Activated T-helper 2 cell treated with anti-CD3 and anti-CD28 coated beads, Interferon-gamma antibody, Interleukin-2, Interleukin-4, amounts not matched to agents 10 μg/mL and 5 μg/mL and 100 μg/mL, durations not matched to agents 14 hours and 24 hours and 36 hours (primary cell): ENCODE results near the gene FOCAD. TPM values are rescaled to one million over a fixed set of nuclear protein-coding genes. Genes with fewer than 3 reads are reported as not detected.

Source experiments
- DNase-seq: peaks from one replicate; pipeline ENCODE4 v3.0.0; 2021; ENCODE audit warnings: low spot score
- H3K27ac Mint-ChIP-seq: one replicate; pipeline ENCODE4 v1.8.0; 2021; ENCODE audit warnings: mixed read lengths
- H3K27me3 Mint-ChIP-seq: one replicate; pipeline ENCODE4 v1.8.0; 2021; ENCODE audit warnings: low read depth, mixed read lengths
- H3K36me3 Mint-ChIP-seq: one replicate; pipeline ENCODE4 v1.8.0; 2021; ENCODE audit warnings: low read depth, mixed read lengths
- H3K4me1 Mint-ChIP-seq: one replicate; pipeline ENCODE4 v1.8.0; 2021; ENCODE audit warnings: low read depth, mixed read lengths
- H3K4me3 Mint-ChIP-seq: one replicate; pipeline ENCODE4 v1.8.0; 2021; ENCODE audit warnings: low read depth, mild to moderate bottlenecking, moderate library complexity, mixed read lengths
- H3K9me3 Mint-ChIP-seq: one replicate; pipeline ENCODE4 v1.8.0; 2021; ENCODE audit warnings: mixed read lengths
- intact Hi-C: fragments of 100-400 bp; cut with micrococcal nuclease; formaldehyde crosslinking; loops from one replicate; pipeline ENCODE4 v1.15.1; 2023
- total RNA-seq: library from RNA; stranded (reverse); gene quantifications from 2 replicates; pipeline ENCODE4 v1.2.3, GENCODE V29; 2022

Gene FOCAD
- total RNA-seq, 1 donor from 2014 or later = 36.0 TPM

GRCh38 chr9:20689833-20690232, 5.8 kb downstream of the FOCAD start:
- Mint-ChIP-seq H3K36me3 (peaks cover 4% of the 10 kb centered on the region), H3K9me3 (no peaks in the 10 kb centered on the region), H3K27me3 (no peaks in the 10 kb centered on the region), H3K4me3 (no peak overlapping the region), H3K27ac (no peak overlapping the region), H3K4me1 (peaks cover 26% of the 10 kb centered on the region)
- no peak for DNase-seq
- intact Hi-C loops = no loop called here

DNA sequence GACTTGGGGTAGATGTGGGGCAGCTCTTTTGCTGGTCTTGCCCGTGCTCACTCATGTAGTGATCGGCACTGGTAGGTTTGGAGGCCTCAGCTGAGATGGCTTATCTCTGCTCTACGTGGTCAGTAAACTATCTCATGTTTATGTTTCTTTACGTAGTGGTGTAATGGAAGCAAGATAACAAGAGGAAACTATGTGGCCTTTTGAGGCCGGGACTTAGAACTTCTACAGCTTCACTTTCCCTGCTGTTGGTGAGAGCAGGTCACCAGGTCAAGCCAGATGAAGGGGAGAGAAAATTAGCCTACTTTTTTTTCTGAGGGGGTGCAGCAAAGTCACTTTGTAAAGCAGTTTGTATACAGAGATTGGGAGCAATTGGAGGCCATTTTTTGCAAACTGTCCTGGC, 8.5 kb downstream of the FOCAD start:
- Mint-ChIP-seq H3K27me3 (no peaks in the 10 kb centered on the region), H3K27ac (no peak overlapping the region), H3K36me3 (peaks cover 7% of the 10 kb centered on the region), H3K4me3 (no peak overlapping the region), H3K9me3 (no peaks in the 10 kb centered on the region), H3K4me1 (peaks cover 16% of the 10 kb centered on the region)
- DNase-seq = no peak
- intact Hi-C loops = no loop called here

DNA sequence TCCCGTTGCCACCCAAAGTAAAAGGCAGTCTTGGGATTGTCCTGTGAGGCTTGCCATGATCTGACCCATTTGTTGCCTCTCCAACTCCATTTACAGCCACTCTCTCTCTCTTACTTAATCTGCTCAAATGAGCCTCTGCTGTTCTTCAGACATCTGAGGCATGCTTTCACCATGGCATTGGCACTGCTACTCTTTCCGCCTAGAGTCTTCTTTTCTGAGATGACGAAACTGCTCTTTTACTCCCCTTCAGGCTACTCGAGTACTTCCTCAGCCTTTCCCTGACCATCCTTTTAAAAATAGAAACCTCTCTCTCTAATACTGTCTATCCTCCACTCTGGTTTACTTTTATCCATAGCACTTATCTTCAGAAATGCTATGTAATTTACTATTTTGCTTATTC, 9.0 kb downstream of the FOCAD start:
- H3K9me3 Mint-ChIP-seq = no peaks in the 10 kb centered on the region
- H3K4me1 Mint-ChIP-seq = peaks cover 16% of the 10 kb centered on the region
- no peak overlapping the region for H3K27ac Mint-ChIP-seq
- no peak overlapping the region for H3K4me3 Mint-ChIP-seq
- no peak for DNase-seq
- intact Hi-C loops = no loop called here
- peaks cover 7% of the 10 kb centered on the region for H3K36me3 Mint-ChIP-seq
- no peaks in the 10 kb centered on the region for H3K27me3 Mint-ChIP-seq

DNA sequence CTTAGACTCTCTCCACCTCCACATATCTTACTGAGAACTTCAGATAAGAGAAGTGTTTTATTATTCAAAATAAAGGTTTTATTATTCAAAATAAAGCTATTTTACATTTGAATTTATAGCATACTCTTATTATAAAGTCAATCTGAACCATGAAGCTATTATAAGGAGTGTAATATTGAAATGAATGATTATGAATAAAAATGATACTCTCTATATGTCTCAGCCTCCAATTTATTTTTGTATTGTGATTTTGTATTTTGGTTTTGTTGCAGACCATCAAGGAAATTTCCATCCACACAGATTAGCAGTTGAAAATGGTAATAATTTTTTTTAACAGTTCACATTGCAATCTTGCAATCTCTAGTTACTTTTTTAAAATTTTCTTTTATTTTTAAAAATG, 10.2 kb downstream of the FOCAD start:
- peaks cover 7% of the 10 kb centered on the region for H3K36me3 Mint-ChIP-seq
- H3K9me3 Mint-ChIP-seq = no peaks in the 10 kb centered on the region
- DNase-seq = no peak
- H3K4me1 Mint-ChIP-seq = peaks cover 20% of the 10 kb centered on the region
- no peak overlapping the region for H3K4me3 Mint-ChIP-seq
- H3K27me3 Mint-ChIP-seq = no peaks in the 10 kb centered on the region
- no peak overlapping the region for H3K27ac Mint-ChIP-seq
- intact Hi-C loops = no loop called here

- Mint-ChIP-seq H3K27me3 (no peaks in the 10 kb centered on the region), H3K4me1 (peaks cover 19% of the 10 kb centered on the region), H3K27ac (no peak overlapping the region), H3K36me3 (peaks cover 7% of the 10 kb centered on the region), H3K4me3 (no peak overlapping the region), H3K9me3 (no peaks in the 10 kb centered on the region)
- DNase-seq = no peak
- intact Hi-C loops = no loop called here
These were observed 13.1 kb downstream of the FOCAD start for GRCh38 chr9:20697021-20697719.

DNA sequence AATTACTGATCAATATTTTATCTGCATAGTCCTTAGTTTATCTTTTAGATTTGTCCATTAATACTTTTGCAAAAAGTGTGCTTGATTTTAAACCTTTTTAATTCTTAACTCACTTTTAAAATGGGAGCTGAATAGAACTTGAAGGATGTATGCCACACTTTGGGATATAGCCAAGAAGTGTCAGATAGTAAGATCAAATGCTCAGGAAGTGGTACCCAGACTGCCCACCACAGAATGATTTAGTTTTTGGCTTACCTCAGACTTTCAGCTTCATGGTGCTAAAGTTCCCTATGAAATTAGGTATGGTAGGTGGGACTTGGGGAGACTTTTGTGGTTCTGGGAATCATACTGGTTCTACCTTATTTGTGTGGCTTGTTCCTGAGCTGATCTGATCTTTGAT, 14.7 kb downstream of the FOCAD start:
- Mint-ChIP-seq H3K27ac (no peak overlapping the region), H3K9me3 (no peaks in the 10 kb centered on the region), H3K4me3 (no peak overlapping the region), H3K36me3 (peaks cover 3% of the 10 kb centered on the region), H3K27me3 (no peaks in the 10 kb centered on the region), H3K4me1 (peaks cover 9% of the 10 kb centered on the region)
- DNase-seq = no peak
- intact Hi-C loops = no loop called here

GRCh38 chr9:20701060-20701459, 17.0 kb downstream of the FOCAD start:
- DNase-seq = no peak

GRCh38 chr9:20702570-20702969, 18.5 kb downstream of the FOCAD start:
- Mint-ChIP-seq H3K27ac (no peak overlapping the region), H3K4me1 (peaks cover 6% of the 10 kb centered on the region), H3K36me3 (no peaks in the 10 kb centered on the region), H3K9me3 (no peaks in the 10 kb centered on the region), H3K4me3 (no peak overlapping the region), H3K27me3 (no peaks in the 10 kb centered on the region)
- DNase-seq = no peak
- intact Hi-C loops = no loop called here

More at GRCh38 chr9:20701060-20701459, 17.0 kb downstream of the FOCAD start:
- Mint-ChIP-seq H3K4me1 (peaks cover 6% of the 10 kb centered on the region), H3K27me3 (no peaks in the 10 kb centered on the region), H3K36me3 (no peaks in the 10 kb centered on the region), H3K27ac (no peak overlapping the region), H3K4me3 (no peak overlapping the region), H3K9me3 (no peaks in the 10 kb centered on the region)
- intact Hi-C loops = no loop called here

- H3K27me3 Mint-ChIP-seq = no peaks in the 10 kb centered on the region
- H3K9me3 Mint-ChIP-seq = no peaks in the 10 kb centered on the region
- H3K36me3 Mint-ChIP-seq = no peaks in the 10 kb centered on the region
- DNase-seq = no peak
- intact Hi-C loops = no loop called here
- no peak overlapping the region for H3K27ac Mint-ChIP-seq
- H3K4me3 Mint-ChIP-seq = no peak overlapping the region
- H3K4me1 Mint-ChIP-seq = peaks cover 6% of the 10 kb centered on the region
These were observed 19.1 kb downstream of the FOCAD start for GRCh38 chr9:20703146-20703545.

GRCh38 chr9:20707708-20708107, 23.6 kb downstream of the FOCAD start:
- DNase-seq = no peak
- Mint-ChIP-seq H3K9me3 (no peaks in the 10 kb centered on the region), H3K27me3 (no peaks in the 10 kb centered on the region), H3K4me1 (no peaks in the 10 kb centered on the region), H3K36me3 (peaks cover 4% of the 10 kb centered on the region), H3K27ac (no peak overlapping the region), H3K4me3 (no peak overlapping the region)
- intact Hi-C loops = no loop called here

DNA sequence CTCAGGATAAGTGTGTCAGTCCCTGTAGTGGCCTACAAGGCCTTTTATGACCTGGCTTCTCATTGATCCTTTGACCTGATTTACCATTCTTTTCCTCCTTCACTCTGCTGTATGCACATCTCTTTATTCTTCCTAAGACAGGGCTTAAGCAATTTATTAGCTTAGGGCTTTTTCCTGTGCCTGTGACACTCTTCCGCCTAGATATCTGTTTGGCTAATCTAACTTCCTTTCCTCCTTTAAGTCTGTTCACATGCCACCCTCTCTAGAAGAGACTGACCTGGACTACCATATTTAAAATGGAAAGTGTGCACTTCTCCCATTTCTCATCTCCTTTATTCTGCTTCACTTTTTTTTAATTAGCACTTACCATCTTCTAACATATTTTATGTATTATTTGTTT, 29.1 kb downstream of the FOCAD start:
- no peaks in the 10 kb centered on the region for H3K27me3 Mint-ChIP-seq
- no peaks in the 10 kb centered on the region for H3K9me3 Mint-ChIP-seq
- peaks cover 10% of the 10 kb centered on the region for H3K36me3 Mint-ChIP-seq

DNA sequence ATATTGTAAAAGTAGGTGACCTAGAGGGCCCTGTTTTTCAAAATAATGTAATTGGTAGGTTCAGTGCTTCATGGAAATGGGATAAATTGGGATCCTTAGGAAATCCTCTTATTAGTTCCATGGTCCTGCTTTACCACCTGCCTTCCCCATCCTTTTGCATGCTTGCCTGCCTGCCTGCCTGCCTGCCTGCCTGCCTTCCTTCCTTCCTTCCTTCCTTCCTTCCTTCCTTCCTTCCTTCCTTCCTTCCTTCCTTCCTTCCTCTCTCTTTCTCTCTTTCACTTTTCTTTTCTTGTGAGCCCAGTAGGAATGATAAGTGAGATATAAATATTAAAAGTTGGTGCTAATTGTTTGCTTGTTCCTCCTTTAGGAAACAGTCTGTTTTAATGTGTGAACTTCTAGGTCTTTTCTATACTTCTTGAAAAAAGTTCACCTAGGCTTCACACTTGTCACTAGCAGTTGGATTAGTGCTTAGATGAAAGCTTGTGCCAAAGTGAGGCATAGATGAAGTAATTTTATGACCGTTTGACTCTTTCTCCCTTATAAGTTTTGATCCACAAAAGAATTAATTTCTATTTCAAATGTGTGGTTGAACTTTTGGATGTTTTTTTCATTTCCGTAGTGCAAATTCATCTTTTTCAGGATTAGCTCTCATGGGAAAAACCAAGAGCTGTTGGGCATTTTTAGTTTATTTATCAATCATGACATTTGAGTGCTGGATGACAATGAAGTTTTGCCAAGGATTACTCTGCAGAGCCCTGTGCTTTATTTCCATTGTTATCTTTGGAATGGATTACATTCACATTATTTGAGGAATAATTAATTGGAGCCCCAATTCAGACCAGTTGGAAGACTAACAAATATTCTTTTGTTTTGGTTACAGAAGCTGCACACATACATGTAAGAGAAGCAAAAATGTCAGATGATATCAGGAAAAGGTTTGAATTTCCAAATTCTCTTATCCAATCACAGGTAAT, 30.7 kb downstream of the FOCAD start:
- DNase-seq = no peak
- H3K27me3 Mint-ChIP-seq = no peaks in the 10 kb centered on the region
- H3K36me3 Mint-ChIP-seq = peaks cover 18% of the 10 kb centered on the region
- no peak overlapping the region for H3K4me3 Mint-ChIP-seq
- H3K9me3 Mint-ChIP-seq = no peaks in the 10 kb centered on the region
- intact Hi-C loops = no loop called here
- H3K27ac Mint-ChIP-seq = no peak overlapping the region
- peaks cover 10% of the 10 kb centered on the region for H3K4me1 Mint-ChIP-seq

More for the DNA sequence above, 29.1 kb downstream of the FOCAD start:
- Mint-ChIP-seq H3K4me1 (peaks cover 10% of the 10 kb centered on the region), H3K27ac (no peak overlapping the region), H3K4me3 (no peak overlapping the region)
- no peak for DNase-seq
- intact Hi-C loops = no loop called here

GRCh38 chr9:20722221-20722620, 38.2 kb downstream of the FOCAD start:
- Mint-ChIP-seq H3K36me3 (peaks cover 49% of the 10 kb centered on the region), H3K27ac (no peak overlapping the region), H3K4me3 (no peak overlapping the region), H3K27me3 (no peaks in the 10 kb centered on the region), H3K4me1 (peaks cover 14% of the 10 kb centered on the region), H3K9me3 (peaks cover 5% of the 10 kb centered on the region)
- DNase-seq = no peak
- intact Hi-C loops = no loop called here
